GM13977 (cell line): Measurements from ENCODE around the gene KRTAP29-1.

Experiments
- DNase-seq: peaks from one replicate; pipeline ENCODE4 v3.0.0; 2012; ENCODE audit warnings: low spot score
- CTCF ChIP-seq: IDR thresholded peaks from 2 replicates; pipeline ENCODE4 v1.5.1; 2012; ENCODE audit warnings: mild to moderate bottlenecking, control low read depth; ENCODE audit not compliant: insufficient read depth; ENCODE audit errors: extremely low read depth, missing control alignments
- in situ Hi-C: fragments of 300-500 bp; cut with MboI; formaldehyde crosslinking; loops from one replicate; pipeline ENCODE4 v1.12.0; 2022; ENCODE audit warnings: low sequenced_read_pairs, low pct_unique_long_range_greater_than_20kb, mixed read lengths, inconsistent platforms; ENCODE audit not compliant: unreplicated experiment

Gene KRTAP29-1

GRCh38 chr17:41308918-41309359 lies 6.3 kb upstream of the KRTAP29-1 start, which contains the start of gene KRTAP16-1:
Gene KRTAP16-1, minus strand, starts transcription at chr17:41309309. Its CDS starts 56 bp downstream, at chr17:41309253.
- in situ Hi-C loops, result no loop called here
- DNase-seq, result no peak
- TF ChIP-seq CTCF, result no peak

GRCh38 chr17:41308251-41308917 lies 5.7 kb upstream of the KRTAP29-1 start:
- no peak for TF ChIP-seq CTCF
- in situ Hi-C loops, result no loop called here
- no peak for DNase-seq

- in situ Hi-C loops, result no loop called here
- no peak for DNase-seq
- no peak for TF ChIP-seq CTCF
Observed at GRCh38 chr17:41307647-41308046, 5.0 kb upstream of the KRTAP29-1 start.

GRCh38 chr17:41304091-41304490 lies 1.4 kb upstream of the KRTAP29-1 start:
- in situ Hi-C loops, result no loop called here
- no peak for DNase-seq
- no peak for TF ChIP-seq CTCF

- no peak for TF ChIP-seq CTCF
- no peak for DNase-seq
- in situ Hi-C loops, result no loop called here
Observed at GRCh38 chr17:41302981-41303380, 330 bp upstream of the KRTAP29-1 start.

- TF ChIP-seq CTCF, result no peak
- in situ Hi-C loops, result no loop called here
- DNase-seq, result no peak
Observed at GRCh38 chr17:41301204-41301790, 1.4 kb downstream of the KRTAP29-1 start.
